ENCODE measurements around the gene EMILIN1. TPM values are rescaled to one million over a fixed set of nuclear protein-coding genes. Genes with fewer than 3 reads are reported as not detected.

The EMILIN1 gene
- total and polyA plus RNA-seq, 10 of the 15 experiments (the other 5 are each of a cell fraction or from before 2014, with no cell fraction given) = 0.01 to 2.3 (median 1.2) TPM; not detected in 2

GRCh38 chr2:27093430-27094352, 15.3 kb downstream of the EMILIN1 start:
- CTCF ChIA-PET = interaction anchor here (0.7 to 1.9 kb wide), 5 partner anchors 77 to 187 kb away, joined by 3 to 19 read pairs (median 4); no protein-coding TSS in a partner anchor
- FAIRE-seq = no peak

More at GRCh38 chr2:27093430-27094352, 15.3 kb downstream of the EMILIN1 start:
- Histone ChIP-seq H3K4me2 (ENCODE audit: control insufficient read depth, insufficient read depth) (no peak overlapping the region), H3K9me3 (replicated peaks; ENCODE audit: control insufficient read depth, insufficient read depth, low read length) (no peaks in the 10 kb centered on the region), H3K36me3 (ENCODE audit: control insufficient read depth in 2 of 2, insufficient read depth in 2 of 2, low read length in 1 of 2) (no peaks in the 10 kb centered on the region; a peak in 1 of 4 replicates), H3K79me2 (ENCODE audit: control insufficient read depth, insufficient read depth, low read length) (no peaks in the 10 kb centered on the region), H3K4me1 (ENCODE audit: control insufficient read depth, insufficient read depth, low read length) (no peaks in the 10 kb centered on the region; the same call in 1 of the 2 replicates), H4K20me1 (ENCODE audit: control insufficient read depth, insufficient read depth) (no peaks in the 10 kb centered on the region), H3K27ac (ENCODE audit: control insufficient read depth, insufficient read depth) (no peak overlapping the region), H2AFZ (ENCODE audit: control insufficient read depth, low read depth, low read length) (no peak overlapping the region), H3K27me3 (replicated peaks in 1 of 2; ENCODE audit: control insufficient read depth in 2 of 2, insufficient read depth in 2 of 2, low read length in 1 of 2) (no peaks in the 10 kb centered on the region), H3K9ac (ENCODE audit: control insufficient read depth, insufficient read depth, low read length) (no peak overlapping the region), H3K4me3 (no peak overlapping the region)
- 76% methylated on average over 6 of the region's 6 CpGs for WGBS (ENCODE audit: insufficient coverage, insufficient replicate concordance, low lambda C conversion rate, missing lambda C conversion rate)
- TF ChIP-seq RELB (IDR thresholded peaks at IDR 0.05; ENCODE audit: low read depth) (no peak), NKRF (conservative IDR thresholded peaks at IDR 0.05) (no peak), SIN3A (IDR thresholded peaks at IDR 0.05; ENCODE audit: low read depth, low read length) (no peak), BACH1 (IDR thresholded peaks at IDR 0.05; ENCODE audit: borderline replicate concordance) (no peak), TCF12 (IDR thresholded peaks at IDR 0.05; ENCODE audit: low read depth, low read length) (no peak), ZSCAN29 (IDR thresholded peaks at IDR 0.05) (no peak), GATAD2B (conservative IDR thresholded peaks at IDR 0.05; ENCODE audit: low read depth) (no peak), STAT1 (conservative IDR thresholded peaks at IDR 0.05) (no peak)
- DNase-seq (ENCODE audit: low read depth, low spot score) (no peak), ATAC-seq (no peak)
- ChIA-PET RAD21 (ENCODE audit: unreplicated experiment) (interaction anchor here (1.0 to 3.3 kb wide), 2 partner anchors 42 to 132 kb away, joined by 3 to 9 read pairs; partner anchors contain the start of gene AGBL5), SMC1A (ENCODE audit: uncharacterized antibody, unreplicated experiment) (interaction anchor here (0.6 to 1.7 kb wide), 2 partner anchors 124 to 132 kb away, joined by 3 to 7 read pairs; no protein-coding TSS in a partner anchor), POLR2A (interaction anchor here (0.5 to 0.6 kb wide), 2 partner anchors 33 to 223 kb away, joined by 3 read pairs; no protein-coding TSS in a partner anchor)
- intact Hi-C loops (cut with micrococcal nuclease; ENCODE audit: unreplicated experiment) = no loop called here
- no TSS peak for BruUV-seq (replicated peaks)
- in situ Hi-C loops (cut with MboI) = no loop called here

All from GM12878 (cell line).